Measurements from ENCODE around the gene SNX3. TPM values are rescaled to one million over a fixed set of nuclear protein-coding genes. Genes with fewer than 3 reads are reported as not detected.
A peak's percentile ranks its signal among the peaks of the same experiment; 100 is the strongest.

Gene SNX3
- total and polyA plus RNA-seq, 10 donors: 132 to 236 (median 170) TPM

DNA sequence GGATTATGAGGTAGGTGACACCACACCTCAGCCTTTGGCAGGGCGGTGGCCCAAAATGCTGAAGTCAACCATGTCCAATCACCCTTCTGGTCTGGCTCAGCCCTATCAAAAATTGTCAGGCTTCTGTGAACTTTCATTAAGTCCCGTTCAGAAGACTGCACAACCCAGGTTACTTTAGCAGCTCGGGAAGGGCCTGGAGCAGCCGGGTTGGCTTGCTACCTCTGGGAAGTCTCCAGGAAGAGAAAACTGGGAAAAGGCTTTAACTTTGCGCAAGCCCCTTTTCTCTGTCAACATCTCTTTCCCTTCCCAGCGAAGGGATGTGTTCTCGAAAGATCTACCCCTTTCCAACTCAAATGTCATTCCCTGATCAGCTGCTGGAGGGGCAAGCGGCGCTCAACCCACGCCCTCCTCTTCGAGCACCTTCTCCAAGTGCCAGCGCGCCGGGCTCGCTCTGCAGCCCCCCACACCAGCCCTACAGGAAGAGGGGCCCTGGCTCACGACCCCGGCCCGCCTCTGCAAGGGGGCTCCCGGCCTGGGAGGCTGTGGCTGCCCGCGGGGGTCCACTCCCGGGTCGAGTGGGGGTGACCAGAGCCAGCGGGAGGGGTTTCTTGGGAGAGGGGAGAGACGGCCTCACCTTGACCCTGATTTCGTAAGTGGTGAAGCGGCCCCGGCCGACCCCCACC lies 573 bp downstream of the SNX3 start:
- H3K27ac ChIP-seq: peak overlapping the region; percentile 81 to 99 (median 96)
- H3K36me3 ChIP-seq: peaks cover 0 to 17% (median 0%) of the 10 kb centered on the region in 6 donors
- TF ChIP-seq, protein P1, sequence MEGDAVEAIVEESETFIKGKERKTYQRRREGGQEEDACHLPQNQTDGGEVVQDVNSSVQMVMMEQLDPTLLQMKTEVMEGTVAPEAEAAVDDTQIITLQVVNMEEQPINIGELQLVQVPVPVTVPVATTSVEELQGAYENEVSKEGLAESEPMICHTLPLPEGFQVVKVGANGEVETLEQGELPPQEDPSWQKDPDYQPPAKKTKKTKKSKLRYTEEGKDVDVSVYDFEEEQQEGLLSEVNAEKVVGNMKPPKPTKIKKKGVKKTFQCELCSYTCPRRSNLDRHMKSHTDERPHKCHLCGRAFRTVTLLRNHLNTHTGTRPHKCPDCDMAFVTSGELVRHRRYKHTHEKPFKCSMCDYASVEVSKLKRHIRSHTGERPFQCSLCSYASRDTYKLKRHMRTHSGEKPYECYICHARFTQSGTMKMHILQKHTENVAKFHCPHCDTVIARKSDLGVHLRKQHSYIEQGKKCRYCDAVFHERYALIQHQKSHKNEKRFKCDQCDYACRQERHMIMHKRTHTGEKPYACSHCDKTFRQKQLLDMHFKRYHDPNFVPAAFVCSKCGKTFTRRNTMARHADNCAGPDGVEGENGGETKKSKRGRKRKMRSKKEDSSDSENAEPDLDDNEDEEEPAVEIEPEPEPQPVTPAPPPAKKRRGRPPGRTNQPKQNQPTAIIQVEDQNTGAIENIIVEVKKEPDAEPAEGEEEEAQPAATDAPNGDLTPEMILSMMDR (IDR thresholded peaks at IDR 0.05 in 8 of 11, conservative IDR thresholded peaks at IDR 0.05 in 3 of 11): no peak
- TF ChIP-seq POLR2A (IDR thresholded peaks at IDR 0.05) (no peak), POLR2AphosphoS5 (IDR thresholded peaks at IDR 0.05) (no peak)
- DNase-seq: peak; percentile 79
- peak overlapping the region; percentile 67 to 88 (median 78) for H3K4me3 ChIP-seq
- no peaks in the 10 kb centered on the region for H3K9me3 ChIP-seq
- intact Hi-C loops (cut with DNase I; ENCODE audit: low total_unique reads): no loop called here
- WGBS, 5 donors: 0 to 2% (median 1%) methylated on average over 21 to 29 of the region's 29 CpGs
- H3K4me1 ChIP-seq: peaks cover 30 to 61% (median 54%) of the 10 kb centered on the region in 6 donors
- no peaks in the 10 kb centered on the region for H3K27me3 ChIP-seq (replicated peaks in 1 of 7)

DNA sequence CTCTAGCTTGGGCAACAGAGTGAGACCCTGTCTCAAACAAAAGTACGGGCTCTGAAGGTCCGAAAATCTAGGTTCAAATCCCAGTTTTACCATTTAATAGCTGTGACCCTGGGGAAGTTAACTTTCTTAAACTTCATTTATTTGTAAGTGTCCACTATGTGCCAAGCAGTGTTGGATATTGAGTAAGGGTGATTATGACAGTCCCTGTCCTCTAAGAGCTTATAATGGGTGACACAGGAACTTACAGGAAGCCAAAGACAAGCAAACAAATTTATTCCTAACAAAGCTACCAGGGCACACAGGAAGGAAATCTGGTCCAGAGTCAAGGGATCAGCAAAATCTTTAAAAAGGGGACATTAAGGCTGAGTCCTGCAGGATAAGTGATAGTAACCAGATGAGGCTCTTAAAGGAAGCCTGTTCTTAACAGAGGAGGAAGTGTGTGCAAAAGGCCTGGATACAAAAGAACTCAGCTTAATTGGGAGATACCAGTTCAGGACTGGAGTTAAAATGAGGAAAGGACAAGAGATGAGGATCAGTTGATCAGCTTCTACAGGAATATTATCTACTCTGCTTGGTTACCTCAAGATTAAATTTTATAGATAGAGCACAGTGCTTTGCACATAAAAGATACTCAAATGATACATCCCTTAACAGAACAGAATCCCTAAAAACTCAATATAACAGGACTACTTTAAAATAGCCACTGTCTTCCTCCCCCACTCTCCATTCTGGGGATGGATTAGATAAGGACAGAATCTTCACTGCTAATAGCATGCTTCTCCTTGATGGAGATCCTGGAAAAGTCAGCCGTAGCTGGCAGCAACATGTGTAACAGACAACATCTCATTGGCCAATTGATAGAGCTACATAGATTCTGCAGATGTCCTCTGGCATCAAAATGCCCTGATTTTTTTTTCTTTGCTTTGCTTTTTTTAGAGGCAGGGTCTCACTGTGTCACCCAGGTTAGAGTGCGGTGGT lies 6.1 kb downstream of the SNX3 start:
- peaks cover 0 to 49% (median 4%) of the 10 kb centered on the region in 6 donors for H3K36me3 ChIP-seq
- TF ChIP-seq, protein P1 (IDR thresholded peaks at IDR 0.05 in 8 of 11, conservative IDR thresholded peaks at IDR 0.05 in 3 of 11): no peak
- TF ChIP-seq POLR2A (IDR thresholded peaks at IDR 0.05) (no peak), POLR2AphosphoS5 (IDR thresholded peaks at IDR 0.05) (no peak)
- H3K9me3 ChIP-seq: no peaks in the 10 kb centered on the region
- peaks cover 59 to 100% (median 93%) of the 10 kb centered on the region in 6 donors for H3K4me1 ChIP-seq
- no peaks in the 10 kb centered on the region for H3K27me3 ChIP-seq (replicated peaks in 1 of 7)
- peak overlapping the region in 1 of 8 donors; percentile 21 for H3K4me3 ChIP-seq
- DNase-seq: no peak
- WGBS, 5 donors: 78 to 91% (median 85%) methylated on average over 4 of the region's 4 CpGs
- intact Hi-C loops (cut with DNase I; ENCODE audit: low total_unique reads): no loop called here
- peak overlapping the region in 7 of 8 donors; percentile 51 to 88 (median 74) for H3K27ac ChIP-seq

DNA sequence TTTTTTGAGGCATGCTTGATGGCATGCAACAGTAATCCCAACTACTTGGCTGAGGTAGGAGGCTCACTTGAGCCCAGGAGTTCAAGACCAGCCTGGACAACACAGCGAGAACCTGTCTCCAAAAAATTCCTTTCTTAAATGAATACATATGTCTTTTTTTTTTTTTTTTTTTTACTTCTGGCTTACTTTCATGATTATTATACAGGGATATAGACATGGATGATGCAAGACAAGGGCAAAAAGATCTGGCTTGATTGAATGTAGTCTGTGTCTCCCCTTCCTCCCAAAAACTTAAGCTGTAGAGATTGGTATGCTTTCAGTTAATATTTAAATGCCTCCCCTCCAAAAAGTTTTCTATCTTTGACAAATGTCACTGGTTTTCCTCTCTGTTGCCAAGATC lies 7.6 kb downstream of the SNX3 start:
- intact Hi-C loops (cut with DNase I; ENCODE audit: low total_unique reads): no loop called here
- DNase-seq: no peak
- H3K36me3 ChIP-seq: peaks cover 0 to 61% (median 4%) of the 10 kb centered on the region in 6 donors
- 96 to 100% (median 97%) methylated on average over 1 of the region's 1 CpG for WGBS, 5 donors
- H3K9me3 ChIP-seq: no peaks in the 10 kb centered on the region
- no peaks in the 10 kb centered on the region for H3K27me3 ChIP-seq (replicated peaks in 1 of 7)
- peak overlapping the region in 3 of 8 donors; percentile 82 to 88 (median 85) for H3K27ac ChIP-seq
- H3K4me1 ChIP-seq: peaks cover 47 to 100% (median 90%) of the 10 kb centered on the region in 6 donors
- no peak overlapping the region for H3K4me3 ChIP-seq
- TF ChIP-seq POLR2AphosphoS5 (IDR thresholded peaks at IDR 0.05) (no peak), POLR2A (IDR thresholded peaks at IDR 0.05) (no peak)
- TF ChIP-seq, protein P1 (IDR thresholded peaks at IDR 0.05 in 8 of 11, conservative IDR thresholded peaks at IDR 0.05 in 3 of 11): no peak
